A549 (cell line): ENCODE data around the gene SLC24A3.

Source experiments
- CTCF ChIP-seq: fragments of >200 bp; sonication (Bioruptor Twin); formaldehyde crosslinking; IDR thresholded peaks from 3 replicates; pipeline ENCODE4 v1.5.1; 2016
- NFE2L2 ChIP-seq: fragments of 150-350 bp; conservative IDR thresholded peaks from 2 replicates; pipeline ENCODE4 v1.6.1; 2014; ENCODE audit warnings: low read length
- RCOR1 ChIP-seq: fragments of 150-350 bp; IDR thresholded peaks from 2 replicates; pipeline ENCODE4 v1.6.1; 2014; ENCODE audit warnings: antibody characterized with exemption, low read length, low read depth
- TF ChIP-seq, protein P1 (sequence below): fragments of >200 bp; sonication (Bioruptor Twin); formaldehyde crosslinking; IDR thresholded peaks from 3 replicates; pipeline ENCODE4 v1.6.1; 2016
- TF ChIP-seq, protein P2 (sequence below): IDR thresholded peaks from 2 replicates; pipeline ENCODE4 v1.6.1; 2012

- no peak for TF ChIP-seq CTCF
- TF ChIP-seq, protein P1, sequence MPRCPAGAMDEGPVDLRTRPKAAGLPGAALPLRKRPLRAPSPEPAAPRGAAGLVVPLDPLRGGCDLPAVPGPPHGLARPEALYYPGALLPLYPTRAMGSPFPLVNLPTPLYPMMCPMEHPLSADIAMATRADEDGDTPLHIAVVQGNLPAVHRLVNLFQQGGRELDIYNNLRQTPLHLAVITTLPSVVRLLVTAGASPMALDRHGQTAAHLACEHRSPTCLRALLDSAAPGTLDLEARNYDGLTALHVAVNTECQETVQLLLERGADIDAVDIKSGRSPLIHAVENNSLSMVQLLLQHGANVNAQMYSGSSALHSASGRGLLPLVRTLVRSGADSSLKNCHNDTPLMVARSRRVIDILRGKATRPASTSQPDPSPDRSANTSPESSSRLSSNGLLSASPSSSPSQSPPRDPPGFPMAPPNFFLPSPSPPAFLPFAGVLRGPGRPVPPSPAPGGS, result no peak
- TF ChIP-seq NFE2L2, result no peak
- TF ChIP-seq RCOR1, result no peak
- TF ChIP-seq, protein P2, sequence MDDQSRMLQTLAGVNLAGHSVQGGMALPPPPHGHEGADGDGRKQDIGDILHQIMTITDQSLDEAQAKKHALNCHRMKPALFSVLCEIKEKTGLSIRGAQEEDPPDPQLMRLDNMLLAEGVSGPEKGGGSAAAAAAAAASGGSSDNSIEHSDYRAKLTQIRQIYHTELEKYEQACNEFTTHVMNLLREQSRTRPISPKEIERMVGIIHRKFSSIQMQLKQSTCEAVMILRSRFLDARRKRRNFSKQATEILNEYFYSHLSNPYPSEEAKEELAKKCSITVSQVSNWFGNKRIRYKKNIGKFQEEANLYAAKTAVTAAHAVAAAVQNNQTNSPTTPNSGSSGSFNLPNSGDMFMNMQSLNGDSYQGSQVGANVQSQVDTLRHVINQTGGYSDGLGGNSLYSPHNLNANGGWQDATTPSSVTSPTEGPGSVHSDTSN, result no peak
Observed at GRCh38 chr20:19304389-19304788, 91.9 kb downstream of the SLC24A3 start.
